Tongue (tissue), 2 donors: Measurements from ENCODE around the gene ZC3H7A. TPM values are rescaled to one million over a fixed set of nuclear protein-coding genes. Genes with fewer than 3 reads are reported as not detected.

Experiments used
- small RNA-seq: library from RNA; depleted of rRNA; stranded (forward); fragments of <200 nt; gene quantifications from one replicate; pipeline ENCODE3, GENCODE V24; 2014; ENCODE audit warnings: low replicate concordance
- total RNA-seq: library from RNA; depleted of rRNA; stranded (reverse); fragments of >200 nt; gene quantifications from one replicate; pipeline ENCODE4 v1.2.3, GENCODE V29; 2014

Gene ZC3H7A
- total RNA-seq, 1 donor from 2014 or later: 71.3 TPM

Small RNAs within 50 kb of the gene (small RNA-seq; reads per million reads assigned to genes)
- gene RF00017: not detected

Other genes starting within 250 kb of the ZC3H7A start
- 38.9 TPM for gene LITAF, start 210.3 kb downstream of the ZC3H7A start, total RNA-seq
- gene SNN, start 128.8 kb downstream of the ZC3H7A start, total RNA-seq: 27.9 TPM
- 33.6 TPM for gene TXNDC11, start 54.4 kb downstream of the ZC3H7A start, total RNA-seq
- 202 TPM for gene RSL1D1, start 54.3 kb upstream of the ZC3H7A start, total RNA-seq
- 68.9 TPM for gene GSPT1, start 118.7 kb upstream of the ZC3H7A start, total RNA-seq
- gene NPIPB2, start 144.8 kb upstream of the ZC3H7A start, total RNA-seq: 7.0 TPM
- 0.51 TPM for gene TNFRSF17, start 168.0 kb upstream of the ZC3H7A start, total RNA-seq
- gene SNX29, start 179.5 kb upstream of the ZC3H7A start, total RNA-seq: 11.1 TPM